LNCAP (cell line): ENCODE results near the gene ARAP2.

ENCODE experiments used
- TF ChIP-seq, protein P1 (sequence below): fragments of 450-650 bp; IDR thresholded peaks from 2 replicates; pipeline ENCODE4 v1.5.1; 2017; ENCODE audit warnings: mild to moderate bottlenecking

Gene ARAP2

DNA sequence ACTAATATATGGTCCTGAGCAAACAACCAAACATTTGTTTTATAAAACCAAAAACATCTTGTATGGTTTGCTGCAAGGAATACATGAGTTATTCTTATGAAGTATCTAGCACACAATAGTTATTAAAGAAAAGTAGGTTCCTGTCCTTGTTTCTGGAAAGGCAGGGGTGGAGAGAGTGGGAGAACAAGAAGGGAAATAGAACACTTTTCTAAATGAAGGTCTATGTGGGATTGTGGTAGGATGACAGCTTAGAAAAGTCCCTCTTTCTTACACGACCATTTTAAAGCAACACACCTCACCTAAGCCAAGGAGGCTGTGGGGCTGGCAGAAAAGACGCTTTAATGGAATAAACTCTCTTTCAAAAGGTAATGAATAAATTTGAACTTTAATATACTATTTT is 164.6 kb downstream of the ARAP2 start:
- TF ChIP-seq, protein P1, sequence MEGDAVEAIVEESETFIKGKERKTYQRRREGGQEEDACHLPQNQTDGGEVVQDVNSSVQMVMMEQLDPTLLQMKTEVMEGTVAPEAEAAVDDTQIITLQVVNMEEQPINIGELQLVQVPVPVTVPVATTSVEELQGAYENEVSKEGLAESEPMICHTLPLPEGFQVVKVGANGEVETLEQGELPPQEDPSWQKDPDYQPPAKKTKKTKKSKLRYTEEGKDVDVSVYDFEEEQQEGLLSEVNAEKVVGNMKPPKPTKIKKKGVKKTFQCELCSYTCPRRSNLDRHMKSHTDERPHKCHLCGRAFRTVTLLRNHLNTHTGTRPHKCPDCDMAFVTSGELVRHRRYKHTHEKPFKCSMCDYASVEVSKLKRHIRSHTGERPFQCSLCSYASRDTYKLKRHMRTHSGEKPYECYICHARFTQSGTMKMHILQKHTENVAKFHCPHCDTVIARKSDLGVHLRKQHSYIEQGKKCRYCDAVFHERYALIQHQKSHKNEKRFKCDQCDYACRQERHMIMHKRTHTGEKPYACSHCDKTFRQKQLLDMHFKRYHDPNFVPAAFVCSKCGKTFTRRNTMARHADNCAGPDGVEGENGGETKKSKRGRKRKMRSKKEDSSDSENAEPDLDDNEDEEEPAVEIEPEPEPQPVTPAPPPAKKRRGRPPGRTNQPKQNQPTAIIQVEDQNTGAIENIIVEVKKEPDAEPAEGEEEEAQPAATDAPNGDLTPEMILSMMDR = no peak

DNA sequence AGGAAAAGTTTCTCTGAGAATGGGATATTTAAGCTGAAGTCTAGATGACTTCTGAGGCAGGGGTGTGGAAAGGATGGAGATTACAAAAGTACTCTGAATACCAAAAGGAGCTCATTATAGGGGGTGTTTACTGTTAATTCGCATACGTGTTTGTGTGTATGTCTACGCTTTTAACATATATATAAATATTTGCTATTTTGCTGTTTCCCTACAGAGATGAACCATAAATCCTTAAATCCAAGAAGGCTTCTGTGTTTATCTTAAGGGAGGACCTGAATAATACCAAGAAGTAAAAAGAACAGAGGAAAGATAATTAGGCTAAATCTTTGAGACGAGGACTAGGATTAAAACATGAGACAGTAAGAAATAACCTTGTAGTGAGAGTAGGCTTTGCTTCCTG is 166.0 kb downstream of the ARAP2 start:
- TF ChIP-seq, protein P1 = no peak

DNA sequence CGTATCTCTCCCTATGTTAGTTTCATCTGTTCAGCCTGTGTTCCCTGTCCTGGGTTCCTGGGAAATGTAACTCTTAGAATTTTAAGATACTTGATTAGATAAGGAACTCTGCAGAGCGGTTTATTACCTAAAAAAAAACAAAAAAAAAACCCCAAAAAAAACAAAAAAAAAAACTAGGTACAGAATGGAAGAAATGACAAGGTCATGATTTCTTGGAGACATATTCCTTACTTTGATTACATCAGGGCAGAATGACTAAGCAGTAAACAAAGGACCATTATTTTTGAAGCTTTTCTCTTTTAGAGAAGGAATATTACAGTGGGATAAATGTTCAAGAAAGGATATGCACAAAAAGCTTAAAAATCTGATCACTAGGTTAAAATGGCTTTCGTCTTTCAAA is 171.8 kb downstream of the ARAP2 start:
- TF ChIP-seq, protein P1 = no peak

DNA sequence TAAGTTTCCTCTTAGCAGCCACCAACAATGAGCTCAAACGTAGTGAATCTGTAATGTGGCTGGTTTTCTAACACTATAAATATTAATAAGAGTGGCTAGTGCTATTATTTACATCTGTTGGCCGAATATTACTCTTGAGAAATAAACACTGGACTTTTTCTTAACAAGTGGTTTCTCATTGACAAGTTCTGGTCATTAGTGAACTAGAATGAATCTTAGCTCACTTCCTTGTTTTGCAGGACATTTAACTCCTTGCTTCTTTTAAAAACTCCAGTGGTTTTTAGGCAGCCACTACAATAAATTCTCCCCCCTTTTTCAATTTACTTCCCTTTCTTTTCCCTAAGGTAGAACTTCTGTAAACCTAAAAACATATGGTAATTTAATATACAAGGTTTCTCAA is 177.2 kb downstream of the ARAP2 start:
- TF ChIP-seq, protein P1 = no peak

DNA sequence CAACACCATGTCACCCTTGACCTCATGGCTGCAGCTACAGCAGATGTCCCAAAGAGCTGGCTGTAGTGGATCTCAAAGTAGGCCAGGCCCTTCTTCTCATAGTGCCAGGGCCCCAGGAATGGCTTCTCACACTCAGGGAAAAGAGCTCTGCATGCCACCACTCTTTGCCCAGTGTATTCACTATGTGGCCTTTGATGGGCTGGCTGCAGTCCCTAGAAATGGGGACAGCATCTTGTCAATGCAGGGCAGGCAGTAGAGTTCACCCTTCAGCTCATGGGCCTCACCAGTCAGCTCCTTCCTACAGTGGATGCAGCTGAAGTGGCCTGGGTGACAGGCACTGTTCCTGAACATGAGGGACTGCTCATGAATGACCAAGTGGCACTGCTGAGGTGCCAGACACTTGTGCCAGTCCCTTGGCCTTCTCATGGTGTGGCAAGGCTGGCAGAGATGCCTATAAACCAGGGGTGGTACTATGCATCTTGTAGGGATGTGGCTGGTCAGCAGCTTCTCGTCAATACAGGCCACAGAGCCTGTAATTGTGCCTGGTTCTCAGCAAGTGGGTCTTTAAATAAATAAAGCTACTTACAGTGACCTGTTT is 178.9 kb downstream of the ARAP2 start:
- TF ChIP-seq, protein P1 = no peak

DNA sequence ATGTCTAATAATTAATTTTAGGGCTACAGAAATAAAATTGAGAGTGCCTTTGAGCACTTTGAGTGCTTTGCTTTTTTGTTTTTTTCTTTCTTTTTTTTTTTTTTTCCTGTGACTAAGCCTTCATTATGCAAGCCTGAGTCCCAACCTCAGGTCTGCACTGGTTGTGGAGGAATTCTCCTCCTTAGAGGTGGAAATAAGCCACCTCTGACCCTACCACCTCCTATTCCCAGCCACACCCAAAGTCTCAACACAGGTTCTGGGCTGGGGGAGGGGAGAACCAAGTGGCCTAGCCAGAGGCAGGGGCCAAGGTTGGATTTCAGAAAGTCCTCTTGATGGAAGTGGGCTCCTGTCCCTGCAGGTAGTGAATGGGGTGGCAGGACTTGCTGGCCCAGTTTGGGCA is 180.2 kb downstream of the ARAP2 start:
- TF ChIP-seq, protein P1 = no peak

DNA sequence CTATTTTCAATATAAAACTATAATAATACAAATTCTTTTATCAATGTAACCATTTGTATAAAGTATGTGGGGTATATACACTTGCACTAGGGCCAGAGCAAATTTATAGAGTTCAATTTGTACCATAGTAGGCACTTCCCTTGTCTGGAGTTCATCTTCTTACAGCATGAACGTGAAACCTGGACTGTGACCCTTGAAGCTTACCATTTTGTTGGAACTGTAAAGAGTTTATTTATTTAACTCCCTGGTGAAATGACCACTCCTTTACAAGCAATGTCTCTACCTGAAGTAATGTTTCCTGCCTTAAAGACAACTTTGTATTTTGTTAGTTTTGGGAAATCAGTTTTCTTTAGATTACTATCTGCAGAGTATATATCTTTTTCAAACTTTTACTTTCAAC is 188.2 kb downstream of the ARAP2 start:
- TF ChIP-seq, protein P1 = no peak
